ENCODE data around the gene HECA.

GRCh38 chr6:139131736-139132280 is 3.1 kb upstream of the HECA start:
- TF ChIP-seq POLR2AphosphoS5 (IDR thresholded peaks at IDR 0.05) (no peak), POLR2A (IDR thresholded peaks at IDR 0.05) (no peak), CTCF (IDR thresholded peaks at IDR 0.05) (no peak)
